Peyer's patch (tissue), 4 donors: ENCODE data around the gene TRMT2A. TPM values are rescaled to one million over a fixed set of nuclear protein-coding genes. Genes with fewer than 3 reads are reported as not detected.

ENCODE experiments used
- DNase-seq, 3 donors: peaks; one replicate each; pipeline ENCODE4 v3.0.0-alpha.2; 2017 to 2019
- H3K27ac ChIP-seq, 4 donors: fragments of 200-600 bp; sonication (generic); one replicate each; pipeline ENCODE4 v1.5.1; 2016 to 2019
- H3K27me3 ChIP-seq, 2 donors: fragments of 200-600 bp; sonication (generic); one replicate each; pipeline ENCODE4 v1.5.1; 2019
- H3K36me3 ChIP-seq, 3 donors: fragments of 200-600 bp; sonication (generic); one replicate each; pipeline ENCODE4 v1.5.1; 2016 to 2019
- H3K4me1 ChIP-seq, 4 donors: fragments of 200-600 bp; sonication (generic); one replicate each; pipeline ENCODE4 v1.5.1; 2016 to 2019
- H3K4me3 ChIP-seq, 4 donors: fragments of 200-600 bp; sonication (generic); 1 replicate in 3 of 4; 2 replicates in 1 of 4; pipeline ENCODE4 v1.5.1; 2016 to 2019; ENCODE audit warnings: mild to moderate bottlenecking in 1 of 4
- H3K9me3 ChIP-seq, 4 donors: fragments of 200-600 bp; sonication (generic); one replicate each; pipeline ENCODE4 v1.5.1; 2016 to 2019; ENCODE audit warnings: mild to moderate bottlenecking in 1 of 4
- CTCF ChIP-seq, 6 experiments: fragments of 450-650 bp in 4 of 6; fragments of 200-600 bp in 2 of 6; sonication (generic) in 1 of 6; IDR thresholded peaks; one replicate each; pipeline ENCODE4 v1.5.1; 2017 to 2019; ENCODE audit warnings: antibody characterized with exemption in 6 of 6, mild to moderate bottlenecking in 3 of 6, moderate library complexity in 1 of 6
- POLR2A ChIP-seq, 2 donors: fragments of 450-650 bp; IDR thresholded peaks; one replicate each; pipeline ENCODE4 v1.5.1; 2017; ENCODE audit warnings: antibody characterized with exemption in 2 of 2, mild to moderate bottlenecking in 2 of 2, moderate library complexity in 2 of 2
- total RNA-seq, 4 donors: library from RNA; depleted of rRNA; stranded (reverse); fragments of >200 nt; gene quantifications; one replicate each; pipeline ENCODE4 v1.1.0, GENCODE V29; 2016

TRMT2A gene
- total RNA-seq, 4 donors from 2014 or later: 26.8 to 134 (median 86.9) TPM

- peak; percentile 51 to 69 (median 66) for DNase-seq
- H3K27me3 ChIP-seq: no peaks in the 10 kb centered on the region
- peaks cover 0 to 10% (median 0%) of the 10 kb centered on the region in 3 donors for H3K36me3 ChIP-seq
- no peak for TF ChIP-seq POLR2A (IDR thresholded peaks at IDR 0.05)
- no peak for TF ChIP-seq CTCF (IDR thresholded peaks at IDR 0.05)
- peaks cover 0 to 38% (median 22%) of the 10 kb centered on the region in 4 donors for H3K4me1 ChIP-seq
- H3K9me3 ChIP-seq: no peaks in the 10 kb centered on the region
- H3K4me3 ChIP-seq: peak within 1 kb of the TSS; percentile 92 to 100 (median 95)
- peak within 1 kb of the TSS; percentile 89 to 97 (median 93) for H3K27ac ChIP-seq
These were observed 14.5 kb upstream of the TRMT2A start, which contains the start of gene ZDHHC8 for GRCh38 chr22:20131597-20131858. ZDHHC8 (plus strand) TSS chr22:20131804; CDS start chr22:20131948, 144 bp downstream.

- peaks cover 0 to 15% (median 0%) of the 10 kb centered on the region in 3 donors for H3K36me3 ChIP-seq
- H3K4me1 ChIP-seq: peaks cover 0 to 38% (median 20%) of the 10 kb centered on the region in 4 donors
These were observed 13.9 kb upstream of the TRMT2A start for GRCh38 chr22:20130731-20131596.

GRCh38 chr22:20130319-20130718 is 13.3 kb upstream of the TRMT2A start:
- peaks cover 0 to 34% (median 20%) of the 10 kb centered on the region in 4 donors for H3K4me1 ChIP-seq
- no peak overlapping the region for H3K4me3 ChIP-seq
- H3K36me3 ChIP-seq: peaks cover 0 to 21% (median 0%) of the 10 kb centered on the region in 3 donors
- peak overlapping the region in 2 of 4 donors; percentile 89 to 93 for H3K27ac ChIP-seq
- H3K27me3 ChIP-seq: no peaks in the 10 kb centered on the region
- DNase-seq: no peak
- no peaks in the 10 kb centered on the region for H3K9me3 ChIP-seq
- TF ChIP-seq CTCF (IDR thresholded peaks at IDR 0.05) (peak in 1 of 6 experiments; percentile 6), POLR2A (IDR thresholded peaks at IDR 0.05) (no peak)

More at GRCh38 chr22:20130731-20131596, 13.9 kb upstream of the TRMT2A start:
- no peaks in the 10 kb centered on the region for H3K27me3 ChIP-seq
- TF ChIP-seq POLR2A (IDR thresholded peaks at IDR 0.05) (no peak), CTCF (IDR thresholded peaks at IDR 0.05) (no peak)
- H3K9me3 ChIP-seq: no peaks in the 10 kb centered on the region
- peak; percentile 87 to 94 (median 89) for DNase-seq
- H3K4me3 ChIP-seq: peak overlapping the region; percentile 92 to 100 (median 95)
- H3K27ac ChIP-seq: peak overlapping the region; percentile 89 to 97 (median 93)

GRCh38 chr22:20129747-20130014 is 12.7 kb upstream of the TRMT2A start:
- Histone ChIP-seq H3K4me3 (no peak overlapping the region), H3K36me3 (peaks cover 0 to 24% (median 0%) of the 10 kb centered on the region in 3 donors), H3K9me3 (no peaks in the 10 kb centered on the region), H3K4me1 (peaks cover 0 to 34% (median 19%) of the 10 kb centered on the region in 4 donors), H3K27ac (no peak overlapping the region), H3K27me3 (no peaks in the 10 kb centered on the region)
- no peak for TF ChIP-seq CTCF (IDR thresholded peaks at IDR 0.05)
- TF ChIP-seq POLR2A (IDR thresholded peaks at IDR 0.05): no peak
- no peak for DNase-seq

GRCh38 chr22:20128902-20129746 is 12.1 kb upstream of the TRMT2A start:
- DNase-seq: peak in 2 of 3 donors; percentile 54 to 61
- no peaks in the 10 kb centered on the region for H3K9me3 ChIP-seq
- H3K36me3 ChIP-seq: peaks cover 0 to 24% (median 0%) of the 10 kb centered on the region in 3 donors
- no peak overlapping the region for H3K4me3 ChIP-seq
- peaks cover 0 to 34% (median 17%) of the 10 kb centered on the region in 4 donors for H3K4me1 ChIP-seq
- H3K27me3 ChIP-seq: no peaks in the 10 kb centered on the region
- H3K27ac ChIP-seq: no peak overlapping the region
- no peak for TF ChIP-seq POLR2A (IDR thresholded peaks at IDR 0.05)
- TF ChIP-seq CTCF (IDR thresholded peaks at IDR 0.05): peak in 5 of 6 experiments; percentile 18 to 55 (median 41)
